H9 (cell line): ENCODE data around the gene GPATCH2. TPM values are rescaled to one million over a fixed set of nuclear protein-coding genes. Genes with fewer than 3 reads are reported as not detected.

ENCODE experiments used
- DNase-seq: peaks from one replicate; pipeline ENCODE4 v3.0.0-alpha.2; 2017
- H2AFZ ChIP-seq: one replicate; pipeline ENCODE4 v1.6.1; 2013; ENCODE audit warnings: mild to moderate bottlenecking, low read length, control low read depth, moderate library complexity
- H2AK5ac ChIP-seq: 2 replicates; pipeline ENCODE4 v1.6.1; 2013; ENCODE audit warnings: low read length, control low read depth, mixed read lengths; ENCODE audit not compliant: insufficient read length
- H2BK120ac ChIP-seq: one replicate; pipeline ENCODE4 v1.6.1; 2013; ENCODE audit warnings: low read depth, mild to moderate bottlenecking, low read length, control low read depth, inconsistent platforms; ENCODE audit not compliant: poor library complexity, severe bottlenecking
- H2BK12ac ChIP-seq: 2 replicates; pipeline ENCODE4 v1.6.1; 2013; ENCODE audit warnings: low read length, control low read depth, mixed read lengths, low read depth; ENCODE audit not compliant: insufficient read length
- H2BK15ac ChIP-seq: 2 replicates; pipeline ENCODE4 v1.6.1; 2013; ENCODE audit warnings: low read depth, low read length, control low read depth
- H2BK20ac ChIP-seq: one replicate; pipeline ENCODE4 v1.6.1; 2013; ENCODE audit warnings: low read depth, mild to moderate bottlenecking, low read length, control low read depth, inconsistent platforms; ENCODE audit not compliant: poor library complexity, severe bottlenecking
- H2BK5ac ChIP-seq: 2 replicates; pipeline ENCODE4 v1.6.1; 2013; ENCODE audit warnings: low read length, control low read depth, mixed read lengths; ENCODE audit not compliant: insufficient read length
- H3K14ac ChIP-seq: 2 replicates; pipeline ENCODE4 v1.6.1; 2013; ENCODE audit warnings: low read length, control low read depth; ENCODE audit not compliant: insufficient read depth
- H3K18ac ChIP-seq: 2 replicates; pipeline ENCODE4 v1.6.1; 2013; ENCODE audit warnings: low read depth, mild to moderate bottlenecking, mixed read lengths, low read length, control low read depth; ENCODE audit not compliant: insufficient read length
- H3K23ac ChIP-seq: 2 replicates; pipeline ENCODE4 v1.6.1; 2013; ENCODE audit warnings: low read length, control low read depth, mixed read lengths, low read depth; ENCODE audit not compliant: insufficient read length
- H3K23me2 ChIP-seq: 2 replicates; pipeline ENCODE4 v1.6.1; 2013; ENCODE audit warnings: low read depth, mild to moderate bottlenecking, mixed read lengths, low read length, control low read depth; ENCODE audit not compliant: insufficient read length, poor library complexity, severe bottlenecking
- H3K27ac ChIP-seq: 2 replicates; pipeline ENCODE4 v1.5.1; 2013; ENCODE audit warnings: low read length, control low read depth, mixed read lengths, low read depth; ENCODE audit not compliant: insufficient read length
- H3K27me3 ChIP-seq: 2 replicates; pipeline ENCODE4 v1.6.1; 2013; ENCODE audit warnings: low read length, control low read depth, inconsistent platforms; ENCODE audit not compliant: insufficient read depth
- H3K4ac ChIP-seq: 2 replicates; pipeline ENCODE4 v1.6.1; 2013; ENCODE audit warnings: low read depth, mild to moderate bottlenecking, control low read depth, inconsistent platforms, low read length, moderate library complexity
- H3K4me1 ChIP-seq: 2 replicates; pipeline ENCODE4 v1.6.1; 2013; ENCODE audit warnings: low read length, control low read depth, inconsistent platforms; ENCODE audit not compliant: insufficient read depth
- H3K4me2 ChIP-seq: 2 replicates; pipeline ENCODE4 v1.6.1; 2013; ENCODE audit warnings: low read length, control low read depth, mixed read lengths; ENCODE audit not compliant: insufficient read length, insufficient read depth
- H3K56ac ChIP-seq: 2 replicates; pipeline ENCODE4 v1.6.1; 2013; ENCODE audit warnings: low read depth, mild to moderate bottlenecking, mixed read lengths, low read length, control low read depth; ENCODE audit not compliant: insufficient read length
- H3K79me1 ChIP-seq: 2 replicates; pipeline ENCODE4 v1.6.1; 2013; ENCODE audit warnings: low read depth, mild to moderate bottlenecking, moderate library complexity, low read length, control low read depth, inconsistent platforms; ENCODE audit not compliant: insufficient read depth, poor library complexity, severe bottlenecking
- H3K79me2 ChIP-seq: 2 replicates; pipeline ENCODE4 v1.6.1; 2013; ENCODE audit warnings: low read length, control low read depth, inconsistent platforms; ENCODE audit not compliant: insufficient read depth
- H3K9ac ChIP-seq: 2 replicates; pipeline ENCODE4 v1.6.1; 2013; ENCODE audit warnings: low read length, control low read depth, mixed read lengths; ENCODE audit not compliant: insufficient read length; ENCODE audit errors: extremely low read depth
- H3K9me3 ChIP-seq: one replicate; pipeline ENCODE4 v1.6.1; 2013; ENCODE audit warnings: low read depth, low read length, inconsistent platforms; ENCODE audit not compliant: control insufficient read depth
- H3T11ph ChIP-seq: one replicate; pipeline ENCODE4 v1.6.1; 2013; ENCODE audit warnings: mild to moderate bottlenecking, low read length, control low read depth, inconsistent platforms
- H4K20me1 ChIP-seq: one replicate; pipeline ENCODE4 v1.6.1; 2013; ENCODE audit not compliant: control insufficient read depth, insufficient read length, insufficient read depth
- H4K5ac ChIP-seq: 2 replicates; pipeline ENCODE4 v1.6.1; 2013; ENCODE audit warnings: low read depth, mild to moderate bottlenecking, mixed read lengths, low read length, control low read depth; ENCODE audit not compliant: insufficient read length
- H4K8ac ChIP-seq: replicated peaks from 2 replicates; pipeline ENCODE4 v1.6.1; 2013; ENCODE audit warnings: low read length, control low read depth, mixed read lengths, low read depth; ENCODE audit not compliant: insufficient read length
- H4K91ac ChIP-seq: 2 replicates; pipeline ENCODE4 v1.6.1; 2013; ENCODE audit warnings: low read depth, mild to moderate bottlenecking, moderate library complexity, mixed read lengths, low read length, control low read depth; ENCODE audit not compliant: insufficient read length
- H3K27ac Mint-ChIP-seq, 3 experiments: 2 replicates in 2 of 3; 3 replicates in 1 of 3; pipeline ENCODE4 v1.8.0; 2020 to 2021; ENCODE audit warnings: mixed read lengths in 3 of 3, mild to moderate bottlenecking in 1 of 3, moderate library complexity in 1 of 3
- H3K27me3 Mint-ChIP-seq: 2 replicates; pipeline ENCODE4 v1.8.0; 2021; ENCODE audit warnings: low read depth, mild to moderate bottlenecking, moderate library complexity, mixed read lengths
- H3K36me3 Mint-ChIP-seq, 3 experiments: 2 replicates in 2 of 3; 3 replicates in 1 of 3; pipeline ENCODE4 v1.8.0; 2020 to 2021; ENCODE audit warnings: low read depth in 3 of 3, mixed read lengths in 3 of 3; ENCODE audit not compliant: insufficient read depth in 1 of 3
- H3K4me1 Mint-ChIP-seq, 2 experiments: 2 replicates each; pipeline ENCODE4 v1.8.0; 2020; ENCODE audit warnings: mixed read lengths in 2 of 2
- H3K4me3 Mint-ChIP-seq, 2 experiments: 2 replicates in 1 of 2; 3 replicates in 1 of 2; pipeline ENCODE4 v1.8.0; 2020 to 2021; ENCODE audit warnings: mild to moderate bottlenecking in 2 of 2, mixed read lengths in 2 of 2, moderate library complexity in 1 of 2
- H3K9me3 Mint-ChIP-seq, 2 experiments: 2 replicates in 1 of 2; 3 replicates in 1 of 2; pipeline ENCODE4 v1.8.0; 2020; ENCODE audit warnings: mild to moderate bottlenecking in 2 of 2, mixed read lengths in 2 of 2, moderate library complexity in 1 of 2
- CTCF ChIP-seq: fragments of 200-600 bp; sonication (generic); conservative IDR thresholded peaks from 3 replicates; pipeline ENCODE4 v1.8.0; 2021; ENCODE audit warnings: antibody characterized with exemption, mild to moderate bottlenecking
- total RNA-seq: library from RNA; stranded (reverse); gene quantifications from 2 replicates; pipeline ENCODE4 v1.2.1, GENCODE V29; 2021

GPATCH2 gene
- total RNA-seq, 1 experiment from 2014 or later: 14.3 TPM

DNA sequence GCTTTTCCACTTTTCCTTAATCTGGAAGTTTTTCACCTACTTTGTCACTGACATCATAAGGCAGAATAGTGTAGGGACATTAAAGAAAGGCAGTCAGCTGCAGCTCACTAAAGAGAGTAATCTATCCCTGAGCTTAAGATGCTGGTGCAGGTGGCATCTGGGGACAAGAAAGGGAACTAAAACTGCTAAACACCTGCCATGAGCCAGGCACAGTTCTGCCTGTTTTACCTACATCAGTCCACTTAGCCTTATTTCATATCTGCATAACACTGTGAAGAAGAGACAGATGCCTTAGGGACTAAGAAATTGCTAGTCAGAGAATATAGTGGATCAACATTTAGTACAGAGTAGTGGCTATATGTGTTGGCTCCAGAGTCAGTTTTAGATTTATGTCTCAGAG is 88.1 kb downstream of the GPATCH2 start:
- Histone ChIP-seq H3K4me1 (no peaks in the 10 kb centered on the region), H4K8ac (no peak overlapping the region), H4K5ac (no peak overlapping the region), H2AFZ (no peak overlapping the region), H2AK5ac (no peak overlapping the region), H3K18ac (no peak overlapping the region), H3T11ph (no peak overlapping the region), H2BK5ac (no peak overlapping the region), H3K14ac (no peak overlapping the region), H3K23me2 (no peaks in the 10 kb centered on the region), H3K23ac (no peak overlapping the region), H2BK20ac (no peak overlapping the region), H3K27me3 (no peaks in the 10 kb centered on the region), H3K79me1 (no peaks in the 10 kb centered on the region), H2BK15ac (no peak overlapping the region), H3K4ac (no peak overlapping the region), H3K4me2 (no peak overlapping the region), H3K9ac (no peak overlapping the region), H2BK120ac (no peak overlapping the region), H4K20me1 (no peaks in the 10 kb centered on the region), H2BK12ac (no peak overlapping the region), H3K79me2 (no peaks in the 10 kb centered on the region), H4K91ac (no peak overlapping the region), H3K56ac (no peak overlapping the region), H3K27ac (no peak overlapping the region), H3K9me3 (no peaks in the 10 kb centered on the region)
- Mint-ChIP-seq H3K9me3 (peaks cover 0 to 5% of the 10 kb centered on the region in 2 experiments; a peak in 3 of 5 replicates), H3K27ac (no peak overlapping the region), H3K4me3 (no peak overlapping the region), H3K27me3 (no peaks in the 10 kb centered on the region), H3K36me3 (peaks cover 3 to 12% (median 6%) of the 10 kb centered on the region in 3 experiments), H3K4me1 (no peaks in the 10 kb centered on the region)
- no peak for TF ChIP-seq CTCF
- DNase-seq: no peak
